SJCRH30 (cell line): ENCODE measurements around the gene PI4KA. TPM values are rescaled to one million over a fixed set of nuclear protein-coding genes. Genes with fewer than 3 reads are reported as not detected.
"Not testable (repeated sequence)": the region's sequence is repeated elsewhere in the genome, so short reads cannot be mapped to it uniquely, and the experiment has no call there.

ENCODE experiments used
- DNase-seq, 2 experiments: peaks; one replicate each; pipeline ENCODE4 v3.0.0-alpha.2; 2015 to 2020
- H3K27ac ChIP-seq: fragments of 250-450 bp; sonication (Bioruptor Pico); 2 replicates; pipeline ENCODE4 v1.5.1; 2020; ENCODE audit warnings: mild to moderate bottlenecking, moderate library complexity
- H3K27me3 ChIP-seq: fragments of 250-450 bp; sonication (Bioruptor Pico); 2 replicates; pipeline ENCODE4 v1.5.1; 2020; ENCODE audit warnings: mild to moderate bottlenecking, moderate library complexity
- H3K36me3 ChIP-seq: fragments of 250-450 bp; sonication (Bioruptor Pico); 2 replicates; pipeline ENCODE4 v1.5.1; 2020; ENCODE audit warnings: mild to moderate bottlenecking, moderate library complexity
- H3K4me1 ChIP-seq: fragments of 250-450 bp; sonication (Bioruptor Pico); 2 replicates; pipeline ENCODE4 v1.5.1; 2020; ENCODE audit warnings: mild to moderate bottlenecking, moderate library complexity
- H3K4me3 ChIP-seq: fragments of 250-450 bp; sonication (Bioruptor Pico); 2 replicates; pipeline ENCODE4 v1.5.1; 2020; ENCODE audit warnings: mild to moderate bottlenecking, moderate library complexity
- H3K9me3 ChIP-seq: fragments of 250-450 bp; sonication (Bioruptor Pico); replicated peaks from 2 replicates; pipeline ENCODE4 v1.5.1; 2020; ENCODE audit warnings: mild to moderate bottlenecking, moderate library complexity
- total RNA-seq: library from RNA; depleted of rRNA; stranded (reverse); fragments of >200 nt; shearing (Covaris generic); gene quantifications from 2 replicates; pipeline ENCODE4 v1.2.3, GENCODE V29; 2014; rRNA removed

The PI4KA gene
- total RNA-seq, result 39.6 and 40.5 TPM in 2 replicates

GRCh38 chr22:20858615-20859416 lies at the start of gene PI4KA, which contains the start of gene SNAP29:
Gene PI4KA, minus strand, starts transcription at chr22:20858811. Its CDS starts 86 bp downstream, at chr22:20858725.
Gene SNAP29, plus strand, starts transcription at chr22:20859007. Its CDS starts 104 bp downstream, at chr22:20859111.
- no peaks in the 10 kb centered on the region for H3K36me3 ChIP-seq

GRCh38 chr22:20906387-20906767 lies 47.8 kb upstream of the PI4KA start:
- no peaks in the 10 kb centered on the region for H3K27me3 ChIP-seq
- H3K4me1 ChIP-seq, result no peaks in the 10 kb centered on the region
- H3K36me3 ChIP-seq, result no peaks in the 10 kb centered on the region
- no peak for DNase-seq
- H3K9me3 ChIP-seq, result no peaks in the 10 kb centered on the region
- no peak overlapping the region for H3K4me3 ChIP-seq
- no peak overlapping the region for H3K27ac ChIP-seq

More at GRCh38 chr22:20858615-20859416, at the start of gene PI4KA, which contains the start of gene SNAP29:
- Histone ChIP-seq H3K9me3 (no peaks in the 10 kb centered on the region), H3K4me3 (peak within 1 kb of the TSS; percentile 77), H3K4me1 (0 out of 2 replicates have a peak, but pooled peaks cover 3% of the 10 kb centered on the region), H3K27me3 (no peaks in the 10 kb centered on the region), H3K27ac (peak within 1 kb of the TSS; percentile 37; the same call in 1 of the 2 replicates)
- DNase-seq, result peak; percentile 98 to 99

- Histone ChIP-seq H3K4me3 (no peak overlapping the region), H3K27ac (no peak overlapping the region), H3K9me3 (no peaks in the 10 kb centered on the region), H3K36me3 (no peaks in the 10 kb centered on the region), H3K4me1 (no peaks in the 10 kb centered on the region), H3K27me3 (no peaks in the 10 kb centered on the region)
- no peak for DNase-seq
These were observed 47.1 kb upstream of the PI4KA start for GRCh38 chr22:20905415-20906386.

GRCh38 chr22:20904980-20905355 lies 46.4 kb upstream of the PI4KA start:
- Histone ChIP-seq H3K4me3 (no peak overlapping the region), H3K4me1 (no peaks in the 10 kb centered on the region), H3K9me3 (no peaks in the 10 kb centered on the region), H3K27ac (no peak overlapping the region), H3K27me3 (no peaks in the 10 kb centered on the region), H3K36me3 (no peaks in the 10 kb centered on the region)
- no peak for DNase-seq

- Histone ChIP-seq H3K9me3 (no peaks in the 10 kb centered on the region), H3K27ac (no peak overlapping the region), H3K4me3 (no peak overlapping the region), H3K36me3 (no peaks in the 10 kb centered on the region), H3K27me3 (no peaks in the 10 kb centered on the region), H3K4me1 (no peaks in the 10 kb centered on the region)
- no peak for DNase-seq
These were observed 45.7 kb upstream of the PI4KA start for GRCh38 chr22:20904008-20904979.

GRCh38 chr22:20903093-20903492 lies 44.5 kb upstream of the PI4KA start:
- Histone ChIP-seq H3K36me3 (no peaks in the 10 kb centered on the region), H3K9me3 (no peaks in the 10 kb centered on the region), H3K27me3 (no peaks in the 10 kb centered on the region), H3K27ac (no peak overlapping the region), H3K4me1 (no peaks in the 10 kb centered on the region), H3K4me3 (no peak overlapping the region)
- DNase-seq, result no peak

- H3K27ac ChIP-seq, DNase-seq, H3K4me3 ChIP-seq, H3K9me3 ChIP-seq, H3K4me1 ChIP-seq, H3K27me3 ChIP-seq, H3K36me3 ChIP-seq: not testable (repeated sequence)
These were observed 42.8 kb upstream of the PI4KA start for GRCh38 chr22:20901093-20902033.

GRCh38 chr22:20899827-20900423 lies 41.3 kb upstream of the PI4KA start:
- DNase-seq, result no peak

GRCh38 chr22:20897737-20898136 lies 39.1 kb upstream of the PI4KA start:
- not testable (repeated sequence) for H3K4me1 ChIP-seq, DNase-seq, H3K27ac ChIP-seq, H3K27me3 ChIP-seq, H3K36me3 ChIP-seq, H3K4me3 ChIP-seq, H3K9me3 ChIP-seq

More at GRCh38 chr22:20899827-20900423, 41.3 kb upstream of the PI4KA start:
- Histone ChIP-seq H3K36me3 (no peaks in the 10 kb centered on the region), H3K4me1 (no peaks in the 10 kb centered on the region), H3K9me3 (no peaks in the 10 kb centered on the region), H3K4me3 (no peak overlapping the region), H3K27ac (no peak overlapping the region), H3K27me3 (no peaks in the 10 kb centered on the region)

- H3K4me3 ChIP-seq, result no peak overlapping the region
- no peak overlapping the region for H3K27ac ChIP-seq
- no peak for DNase-seq
- H3K4me1 ChIP-seq, result no peaks in the 10 kb centered on the region
- H3K27me3 ChIP-seq, result no peaks in the 10 kb centered on the region
- no peaks in the 10 kb centered on the region for H3K9me3 ChIP-seq
- H3K36me3 ChIP-seq, result peaks cover 4% of the 10 kb centered on the region; the same call in 1 of the 2 replicates
These were observed 32.4 kb upstream of the PI4KA start for GRCh38 chr22:20890975-20891374.

GRCh38 chr22:20889904-20890540 lies 31.4 kb upstream of the PI4KA start:
- Histone ChIP-seq H3K4me3 (no peak overlapping the region), H3K9me3 (no peaks in the 10 kb centered on the region), H3K36me3 (peaks cover 4% of the 10 kb centered on the region; the same call in 1 of the 2 replicates), H3K4me1 (no peaks in the 10 kb centered on the region), H3K27me3 (no peaks in the 10 kb centered on the region), H3K27ac (no peak overlapping the region)
- DNase-seq, result no peak

- no peak for DNase-seq
- Histone ChIP-seq H3K4me3 (no peak overlapping the region), H3K27me3 (no peaks in the 10 kb centered on the region), H3K9me3 (no peaks in the 10 kb centered on the region), H3K4me1 (no peaks in the 10 kb centered on the region), H3K27ac (no peak overlapping the region), H3K36me3 (peaks cover 4% of the 10 kb centered on the region; the same call in 1 of the 2 replicates)
These were observed 30.6 kb upstream of the PI4KA start for GRCh38 chr22:20889025-20889704.
